Left ventricle myocardium inferior (tissue), 1 donor: ENCODE data around the gene CCNE1. TPM values are rescaled to one million over a fixed set of nuclear protein-coding genes. Genes with fewer than 3 reads are reported as not detected.

Source experiments
- DNase-seq: peaks from one replicate; pipeline ENCODE4 v3.0.0-alpha.2; 2020
- H3K27ac ChIP-seq: fragments of 200-600 bp; replicated peaks from 2 replicates; pipeline ENCODE4 v1.8.0; 2021
- H3K27me3 ChIP-seq: fragments of 200-600 bp; 2 replicates; pipeline ENCODE4 v1.8.0; 2021; ENCODE audit warnings: low read depth
- H3K36me3 ChIP-seq: fragments of 200-600 bp; 2 replicates; pipeline ENCODE4 v1.8.0; 2021
- H3K4me1 ChIP-seq: fragments of 200-600 bp; 2 replicates; pipeline ENCODE4 v1.8.0; 2021
- H3K4me3 ChIP-seq: fragments of 200-600 bp; 2 replicates; pipeline ENCODE4 v1.8.0; 2021; ENCODE audit warnings: mild to moderate bottlenecking, moderate library complexity
- H3K9me3 ChIP-seq: fragments of 200-600 bp; replicated peaks from 2 replicates; pipeline ENCODE4 v1.8.0; 2021
- intact Hi-C: fragments of 100-400 bp; cut with micrococcal nuclease; formaldehyde crosslinking; loops from one replicate; pipeline ENCODE4 v1.11.0; 2022
- total RNA-seq: library from RNA; stranded (reverse); fragmentation: NEBNext Ultra II Directional; extraction: Animal tissue kit (Norgen Biotek cat#: 25700); gene quantifications from one replicate; pipeline ENCODE4 v1.2.1, GENCODE V29; 2021
- TF ChIP-seq, protein P1 (sequence below): fragments of 200-600 bp; IDR thresholded peaks from 2 replicates; pipeline ENCODE4 v1.8.0; 2021; ENCODE audit warnings: antibody characterized with exemption, mild to moderate bottlenecking, borderline replicate concordance
- donor health status: DM: no; HTN: yes; CAD: no; lungs with severe emphysema.

Gene CCNE1
- total RNA-seq, 1 donor from 2014 or later: 3.1 TPM

DNA sequence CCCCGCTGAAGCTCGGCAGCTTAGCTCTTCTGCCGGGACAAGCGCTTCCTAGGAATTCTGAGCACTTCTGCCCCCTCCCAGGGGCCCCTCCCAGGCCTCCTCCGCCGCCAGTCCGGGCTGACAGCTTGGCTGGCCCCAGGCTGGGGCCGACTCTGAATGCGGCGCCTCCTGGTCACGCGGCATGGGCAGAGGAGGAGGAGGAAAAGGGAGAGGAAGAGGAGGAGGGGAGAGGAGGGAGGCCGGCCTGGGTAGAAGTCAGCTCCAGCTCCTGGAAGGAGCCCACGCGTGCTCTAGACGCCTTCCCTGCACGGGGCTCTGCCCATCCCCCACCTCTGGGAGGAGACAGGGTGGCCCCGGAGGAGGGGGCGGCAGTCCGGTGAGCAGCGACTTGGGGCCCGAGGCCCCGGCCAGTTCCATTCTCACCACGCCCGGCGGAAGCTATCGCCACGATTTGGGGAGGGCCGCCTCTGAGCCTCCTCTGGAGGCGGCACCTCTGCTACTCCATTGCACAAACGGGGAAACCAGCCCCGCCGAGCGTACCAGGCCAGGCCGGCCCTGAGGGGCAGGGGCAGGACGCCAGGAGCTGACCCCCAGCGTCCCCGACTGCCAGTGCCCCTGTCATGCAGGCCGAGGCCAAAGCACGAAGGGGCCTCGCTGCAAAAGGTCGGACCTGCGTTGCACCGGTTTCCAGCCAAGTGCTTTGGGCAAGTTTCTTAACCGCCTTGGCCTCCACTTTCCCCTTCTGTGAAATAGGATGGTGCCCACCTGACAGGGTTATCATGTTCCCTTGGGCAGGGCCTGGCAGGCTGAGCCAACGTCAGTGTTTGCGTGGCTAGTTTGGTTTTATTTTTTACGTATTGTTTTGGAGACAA is 31.6 kb downstream of the CCNE1 start:
- peak overlapping the region; percentile 75 for H3K4me3 ChIP-seq
- peak overlapping the region; percentile 28 for H3K27ac ChIP-seq
- H3K27me3 ChIP-seq: peaks cover 30% of the 10 kb centered on the region
- peaks cover 33% of the 10 kb centered on the region for H3K4me1 ChIP-seq
- peak; percentile 36 for DNase-seq
- H3K36me3 ChIP-seq: no peaks in the 10 kb centered on the region
- no peaks in the 10 kb centered on the region for H3K9me3 ChIP-seq
- intact Hi-C loops: no loop called here
- TF ChIP-seq, protein P1, sequence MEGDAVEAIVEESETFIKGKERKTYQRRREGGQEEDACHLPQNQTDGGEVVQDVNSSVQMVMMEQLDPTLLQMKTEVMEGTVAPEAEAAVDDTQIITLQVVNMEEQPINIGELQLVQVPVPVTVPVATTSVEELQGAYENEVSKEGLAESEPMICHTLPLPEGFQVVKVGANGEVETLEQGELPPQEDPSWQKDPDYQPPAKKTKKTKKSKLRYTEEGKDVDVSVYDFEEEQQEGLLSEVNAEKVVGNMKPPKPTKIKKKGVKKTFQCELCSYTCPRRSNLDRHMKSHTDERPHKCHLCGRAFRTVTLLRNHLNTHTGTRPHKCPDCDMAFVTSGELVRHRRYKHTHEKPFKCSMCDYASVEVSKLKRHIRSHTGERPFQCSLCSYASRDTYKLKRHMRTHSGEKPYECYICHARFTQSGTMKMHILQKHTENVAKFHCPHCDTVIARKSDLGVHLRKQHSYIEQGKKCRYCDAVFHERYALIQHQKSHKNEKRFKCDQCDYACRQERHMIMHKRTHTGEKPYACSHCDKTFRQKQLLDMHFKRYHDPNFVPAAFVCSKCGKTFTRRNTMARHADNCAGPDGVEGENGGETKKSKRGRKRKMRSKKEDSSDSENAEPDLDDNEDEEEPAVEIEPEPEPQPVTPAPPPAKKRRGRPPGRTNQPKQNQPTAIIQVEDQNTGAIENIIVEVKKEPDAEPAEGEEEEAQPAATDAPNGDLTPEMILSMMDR: no peak

- peak overlapping the region; percentile 77 for H3K27ac ChIP-seq
- intact Hi-C loops: no loop called here
- H3K36me3 ChIP-seq: no peaks in the 10 kb centered on the region
- H3K4me3 ChIP-seq: peak overlapping the region; percentile 75
- H3K27me3 ChIP-seq: peaks cover 14% of the 10 kb centered on the region
- TF ChIP-seq, protein P1: no peak
- H3K4me1 ChIP-seq: peaks cover 33% of the 10 kb centered on the region
- DNase-seq: peak; percentile 93
- H3K9me3 ChIP-seq: no peaks in the 10 kb centered on the region
Observed at GRCh38 chr19:29844891-29845573, 33.2 kb downstream of the CCNE1 start.

- TF ChIP-seq, protein P1: no peak
- intact Hi-C loops: no loop called here
- Histone ChIP-seq H3K9me3 (no peaks in the 10 kb centered on the region), H3K27ac (peak overlapping the region; percentile 77), H3K4me3 (peak overlapping the region; percentile 75), H3K4me1 (peaks cover 33% of the 10 kb centered on the region), H3K27me3 (peaks cover 8% of the 10 kb centered on the region), H3K36me3 (no peaks in the 10 kb centered on the region)
- DNase-seq: no peak
Observed at GRCh38 chr19:29845574-29846176, 33.9 kb downstream of the CCNE1 start.

- intact Hi-C loops: no loop called here
- DNase-seq: no peak
- no peaks in the 10 kb centered on the region for H3K9me3 ChIP-seq
Observed at GRCh38 chr19:29849208-29849607, 37.4 kb downstream of the CCNE1 start.

DNA sequence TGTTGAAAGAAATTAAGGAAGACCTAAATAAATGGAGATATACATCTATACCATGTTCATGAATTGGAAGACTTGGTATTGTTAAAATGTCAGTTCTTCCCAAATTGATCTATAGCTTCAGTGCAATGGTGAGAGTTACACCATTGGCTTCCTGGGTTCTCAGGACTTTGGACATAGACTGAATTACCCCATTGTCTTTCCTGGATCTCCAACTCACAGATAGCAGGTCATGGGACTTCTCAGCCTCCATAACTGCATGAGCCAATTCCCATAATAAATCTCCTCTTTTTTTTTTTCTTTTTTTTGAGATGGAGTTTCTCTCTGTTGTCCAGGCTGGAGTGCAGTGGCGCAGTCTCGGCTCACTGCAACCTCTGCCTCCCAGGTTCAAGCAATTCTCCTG is 38.7 kb downstream of the CCNE1 start:
- intact Hi-C loops: no loop called here
- TF ChIP-seq, protein P1: no peak

More at GRCh38 chr19:29849208-29849607, 37.4 kb downstream of the CCNE1 start:
- H3K4me3 ChIP-seq: no peak overlapping the region
- H3K27me3 ChIP-seq: peaks cover 13% of the 10 kb centered on the region
- no peak overlapping the region for H3K27ac ChIP-seq
- H3K4me1 ChIP-seq: peaks cover 18% of the 10 kb centered on the region
- H3K36me3 ChIP-seq: no peaks in the 10 kb centered on the region
- TF ChIP-seq, protein P1: no peak

More for the DNA sequence above, 38.7 kb downstream of the CCNE1 start:
- Histone ChIP-seq H3K4me3 (no peak overlapping the region), H3K27ac (no peak overlapping the region), H3K36me3 (no peaks in the 10 kb centered on the region), H3K27me3 (peaks cover 26% of the 10 kb centered on the region), H3K4me1 (peaks cover 6% of the 10 kb centered on the region), H3K9me3 (no peaks in the 10 kb centered on the region)
- no peak for DNase-seq
